Stimulated activated CD4-positive, alpha-beta T cell treated with anti-CD3 and anti-CD28 coated beads, Interleukin-4, amount 100 ng/mL, for 1 hour (primary cell): Measurements from ENCODE around the gene LSM5.

Source experiments
- DNase-seq: peaks from one replicate; pipeline ENCODE4 v3.0.0-alpha.2; 2020

The LSM5 gene

DNA sequence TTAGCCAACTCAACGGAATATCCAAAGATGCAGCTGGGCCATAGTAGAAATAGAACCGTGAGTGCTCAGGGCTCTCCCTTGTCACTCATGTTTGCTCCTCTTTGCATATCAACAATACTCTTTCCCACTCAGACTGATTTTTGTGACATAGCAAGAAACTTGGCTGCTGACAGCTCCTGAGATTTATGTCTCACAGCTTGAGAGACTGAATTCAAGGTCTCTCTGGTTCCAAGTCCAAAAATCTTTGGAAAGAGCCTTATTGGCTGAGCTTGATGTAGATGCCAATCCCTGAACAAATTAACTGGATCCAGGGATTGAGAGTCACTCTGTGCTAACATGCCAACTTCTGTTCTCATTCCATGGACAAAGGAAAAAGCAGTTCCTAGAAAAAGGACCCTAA lies 30.4 kb downstream of the LSM5 start:
- DNase-seq: no peak

DNA sequence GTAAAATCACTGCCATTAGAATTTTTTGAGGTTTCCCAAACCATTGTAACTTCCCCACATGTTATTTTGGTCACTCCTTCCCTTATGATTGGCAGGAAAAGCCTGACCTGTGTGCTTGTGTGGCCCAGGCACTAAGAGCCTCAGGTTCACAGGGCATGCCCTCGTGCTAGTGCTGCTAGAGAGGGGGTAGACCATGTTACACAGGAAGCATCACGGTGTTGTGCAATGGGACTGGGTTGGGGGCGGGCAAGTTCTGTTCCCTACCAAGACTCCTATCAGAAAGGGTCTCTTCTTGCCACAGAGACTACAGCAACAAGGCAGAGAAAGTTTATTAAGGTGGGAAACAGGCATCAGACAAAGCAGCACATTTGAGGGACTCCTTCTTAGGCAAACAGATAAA lies 32.2 kb downstream of the LSM5 start:
- DNase-seq: no peak

DNA sequence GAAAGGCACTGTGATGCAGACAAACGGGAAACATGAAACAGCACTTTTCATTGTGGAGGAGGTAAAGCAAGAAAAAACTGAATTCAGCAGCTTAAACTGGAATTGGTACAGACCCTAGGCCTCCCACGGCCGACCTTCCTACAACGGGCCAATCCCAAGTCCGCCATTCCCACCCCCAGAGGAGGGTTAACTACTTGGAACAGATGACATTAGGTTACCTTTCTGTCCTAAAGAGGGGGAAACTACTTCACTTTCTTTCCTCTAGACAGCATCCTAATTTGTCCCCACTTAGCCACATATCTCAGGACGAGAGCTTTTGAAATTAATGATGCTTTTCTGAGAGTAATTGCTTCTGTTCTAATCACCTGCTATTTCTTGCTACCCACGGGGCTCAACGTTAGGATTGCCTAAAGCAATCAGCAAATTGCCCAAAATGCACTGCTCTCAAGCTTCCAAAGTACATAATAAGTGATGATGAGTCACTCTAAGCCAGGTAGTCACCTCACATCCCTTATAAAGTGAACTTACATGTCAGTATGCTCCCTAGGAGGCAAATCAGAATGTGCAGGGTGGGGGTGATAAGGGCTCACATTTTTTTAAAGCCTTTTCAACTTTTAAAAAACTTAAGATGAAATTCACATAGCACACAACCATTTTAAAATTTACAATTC lies 36.7 kb downstream of the LSM5 start:
- DNase-seq: no peak

DNA sequence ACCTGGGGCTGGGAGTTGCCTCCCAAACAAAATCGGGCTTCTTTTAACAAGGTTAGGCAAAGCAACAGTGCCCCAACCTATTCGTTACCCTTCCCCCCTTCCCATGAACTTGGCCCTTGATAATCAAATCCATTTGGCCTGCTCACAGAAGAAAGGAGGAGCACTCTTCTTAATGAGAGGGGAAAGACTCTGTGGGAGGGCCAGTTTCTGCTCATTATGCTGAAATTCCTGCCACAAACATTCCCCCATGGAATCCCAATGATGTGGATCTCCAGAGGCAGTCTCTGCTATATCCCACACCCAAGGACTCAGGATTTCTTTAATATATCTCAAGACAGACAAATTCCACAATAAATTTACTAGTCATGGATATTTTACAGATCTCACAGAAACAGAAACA lies 43.0 kb downstream of the LSM5 start:
- no peak for DNase-seq

DNA sequence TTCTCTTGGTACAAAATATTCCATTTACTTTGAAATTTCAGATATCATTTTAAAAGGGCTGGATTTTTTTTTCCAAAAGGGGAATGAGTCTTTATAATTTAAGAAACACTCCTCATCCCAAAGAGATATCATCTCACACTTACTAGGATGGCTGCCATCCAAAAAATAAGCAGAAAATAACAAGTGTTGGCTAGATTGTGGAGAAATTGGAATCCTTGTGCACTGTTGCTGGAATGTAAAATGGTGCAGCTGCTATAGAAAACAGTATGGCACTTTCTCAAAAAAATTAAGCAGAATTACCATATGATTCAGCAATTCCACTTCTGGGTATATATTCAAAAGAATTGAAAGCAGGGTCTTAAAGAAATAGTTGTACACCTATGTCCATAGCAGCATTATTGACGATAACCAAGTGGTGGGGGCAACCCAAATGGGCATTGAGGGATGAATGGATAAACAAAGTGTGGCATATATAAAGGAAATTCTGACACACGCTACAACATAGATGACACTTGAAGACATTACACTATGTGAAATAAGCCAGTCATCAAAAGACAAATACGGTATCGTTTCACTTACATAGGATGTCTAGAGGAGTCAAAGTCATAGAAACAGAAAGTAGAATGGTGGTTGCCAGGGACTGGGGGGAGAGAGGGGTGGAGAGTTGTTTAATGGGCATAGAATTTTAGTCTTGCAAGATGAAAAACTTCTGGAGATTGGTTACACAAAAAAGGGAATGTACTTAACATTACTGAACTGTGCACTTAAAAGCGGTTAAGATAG lies 53.8 kb downstream of the LSM5 start:
- no peak for DNase-seq
